ENCODE results near the gene ENKD1.

GRCh38 chr16:67648764-67649407 is 17.7 kb downstream of the ENKD1 start:
- TF ChIP-seq POLR2A (IDR thresholded peaks at IDR 0.05): no peak
- no peak for TF ChIP-seq POLR2AphosphoS5 (IDR thresholded peaks at IDR 0.05)
- TF ChIP-seq CTCF (IDR thresholded peaks at IDR 0.05): no peak
